ENCODE results near the gene AMMECR1.
A peak's percentile ranks its signal among the peaks of the same experiment; 100 is the strongest.
"Not testable (repeated sequence)": the region's sequence is repeated elsewhere in the genome, so short reads cannot be mapped to it uniquely, and the experiment has no call there.

AMMECR1 gene

DNA sequence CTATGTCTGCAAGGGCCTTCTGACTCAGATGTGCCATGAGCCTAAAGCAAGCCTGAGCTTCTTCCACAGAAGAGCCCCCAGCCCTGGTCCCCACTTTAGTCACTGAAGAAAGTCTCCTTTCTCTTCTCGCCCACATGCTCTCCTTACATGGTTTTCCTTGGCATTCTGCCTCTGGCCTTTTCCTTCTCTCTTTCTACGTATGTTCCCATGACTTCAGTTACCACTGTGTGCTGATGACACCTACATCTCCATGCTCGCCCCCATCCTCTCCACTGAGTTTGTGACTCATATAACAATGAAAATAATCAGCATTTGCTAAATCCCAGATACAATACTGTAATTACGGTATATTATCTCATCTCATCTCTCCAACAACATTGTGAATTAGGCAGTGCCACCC lies 149.3 kb downstream of the AMMECR1 start:
- no peak for ATAC-seq

DNA sequence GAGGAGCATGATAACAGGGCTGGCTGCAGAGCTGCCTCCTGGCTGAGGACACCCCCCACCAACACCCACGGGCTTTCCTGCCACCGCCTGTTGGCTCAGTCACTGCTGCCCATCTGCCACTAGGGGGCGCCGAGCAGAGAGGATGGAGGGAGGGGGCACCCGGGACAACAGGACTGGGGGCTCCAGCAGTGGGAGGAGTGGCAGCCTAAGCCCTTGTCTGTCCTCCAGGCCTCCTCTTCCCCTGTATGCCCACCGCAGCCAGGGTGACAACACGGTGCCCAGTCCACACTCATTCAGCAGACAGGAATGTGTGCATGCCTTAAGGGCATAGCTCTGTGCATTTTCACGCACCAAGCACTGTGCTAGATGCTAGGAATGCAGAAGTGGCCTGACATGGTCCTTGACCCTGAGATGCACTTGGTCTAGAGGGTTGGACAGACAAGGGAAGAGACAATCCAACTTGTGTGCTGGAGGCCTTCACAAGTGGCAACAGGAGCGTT lies 149.9 kb downstream of the AMMECR1 start:
- peak; percentile 58 for DNase-seq
- no peak for ATAC-seq

More for the DNA sequence above, 149.3 kb downstream of the AMMECR1 start:
- DNase-seq = no peak

DNA sequence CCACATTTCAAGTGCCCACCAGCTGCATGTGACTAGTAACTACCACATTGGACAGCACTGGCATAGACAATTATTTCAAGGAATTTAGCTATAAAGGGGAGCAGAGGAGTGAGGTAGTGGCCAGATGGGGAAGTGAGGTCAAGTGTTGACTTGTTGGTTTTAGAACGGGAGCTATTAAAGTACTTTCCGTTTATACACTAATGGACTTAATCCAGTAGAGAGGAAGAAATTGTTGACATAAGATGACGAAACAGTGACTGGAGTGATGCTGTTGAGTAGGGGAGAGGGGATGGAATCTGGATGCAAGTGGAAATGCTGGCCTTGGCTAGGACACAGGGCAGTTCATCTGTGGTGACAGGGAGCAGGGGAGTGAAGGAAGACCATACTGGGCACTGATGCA lies 154.4 kb downstream of the AMMECR1 start:
- no peak for DNase-seq
- ATAC-seq = no peak

DNA sequence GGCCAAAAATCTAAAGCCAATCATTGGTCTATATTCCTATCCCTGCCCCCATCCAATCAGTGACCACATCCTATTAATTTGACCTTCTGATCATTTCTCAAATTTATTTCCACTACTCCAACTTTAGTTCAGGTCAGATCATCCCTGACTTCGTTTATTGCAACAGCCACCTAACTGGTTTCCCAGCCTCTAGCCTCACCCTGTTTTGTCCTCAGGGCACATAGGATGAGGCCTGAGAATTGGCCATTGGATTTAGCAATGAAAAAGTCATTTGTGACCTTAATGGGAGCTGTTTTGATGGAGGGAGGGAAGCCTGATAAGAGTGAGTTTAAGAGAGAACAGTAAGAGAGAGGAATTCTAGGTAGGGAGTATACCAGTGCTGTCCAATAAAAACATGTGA lies 155.0 kb downstream of the AMMECR1 start:
- DNase-seq = no peak
- no peak for ATAC-seq

GRCh38 chrX:110162131-110162530 lies 155.8 kb downstream of the AMMECR1 start:
- ATAC-seq (no peak), DNase-seq (no peak)

GRCh38 chrX:110161361-110161686 lies 156.6 kb downstream of the AMMECR1 start:
- DNase-seq (no peak), ATAC-seq (no peak)

DNA sequence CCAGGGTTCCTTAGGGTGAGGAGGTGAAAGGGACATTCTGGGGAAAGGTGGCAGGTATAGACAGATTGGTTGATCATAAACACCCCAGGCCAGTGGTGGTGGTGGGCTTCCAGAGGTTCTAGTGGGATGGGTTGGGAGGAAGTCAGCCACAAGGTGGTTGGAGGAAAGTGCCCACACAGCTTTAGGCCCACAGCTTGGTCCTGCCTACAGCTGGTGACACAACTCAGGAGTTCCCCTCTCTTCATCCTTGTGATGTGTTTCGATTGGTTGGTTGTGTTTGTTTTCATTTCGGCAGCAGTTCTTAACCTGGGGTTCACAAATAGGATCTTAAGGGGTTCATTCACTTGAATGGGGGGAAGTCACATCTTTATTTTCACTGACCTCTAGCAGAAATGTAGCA lies 158.0 kb downstream of the AMMECR1 start:
- no peak for DNase-seq
- no peak for ATAC-seq

- no peak for ATAC-seq
Observed at GRCh38 chrX:110159235-110159634, 158.7 kb downstream of the AMMECR1 start.

GRCh38 chrX:110157444-110157843 lies 160.4 kb downstream of the AMMECR1 start:
- no peak for DNase-seq
- no peak for ATAC-seq

More at GRCh38 chrX:110159235-110159634, 158.7 kb downstream of the AMMECR1 start:
- DNase-seq = no peak

- ATAC-seq (no peak), DNase-seq (no peak)
Observed at GRCh38 chrX:110156167-110156754, 161.6 kb downstream of the AMMECR1 start.

- DNase-seq (no peak), ATAC-seq (no peak)
Observed at GRCh38 chrX:110155759-110156158, 162.1 kb downstream of the AMMECR1 start.

GRCh38 chrX:110154328-110154727 lies 163.6 kb downstream of the AMMECR1 start:
- not testable (repeated sequence) for ATAC-seq, DNase-seq

DNA sequence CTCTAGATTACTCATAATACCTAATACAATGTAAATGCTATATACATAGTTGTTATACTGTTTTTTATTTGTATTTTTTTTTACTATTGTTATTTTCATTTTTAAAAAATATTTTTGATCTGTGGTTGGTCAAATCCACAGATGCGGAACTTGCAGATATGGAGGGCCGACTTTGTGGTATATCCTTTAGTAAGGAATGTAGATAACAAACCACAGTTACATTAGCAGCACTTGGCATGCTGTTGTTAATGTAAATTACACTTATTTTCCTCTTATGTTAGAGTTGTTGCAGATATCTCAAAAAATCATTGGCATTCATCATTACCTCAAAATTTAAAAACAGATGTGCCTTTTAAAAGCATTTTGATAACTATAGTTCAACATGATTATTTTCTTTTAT lies 164.0 kb downstream of the AMMECR1 start:
- no peak for ATAC-seq
- no peak for DNase-seq

GRCh38 chrX:110153244-110153643 lies 164.6 kb downstream of the AMMECR1 start:
- ATAC-seq (no peak), DNase-seq (no peak)

GRCh38 chrX:110146521-110146920 lies 171.4 kb downstream of the AMMECR1 start:
- DNase-seq = peak; percentile 19
- ATAC-seq = peak; percentile 49

DNA sequence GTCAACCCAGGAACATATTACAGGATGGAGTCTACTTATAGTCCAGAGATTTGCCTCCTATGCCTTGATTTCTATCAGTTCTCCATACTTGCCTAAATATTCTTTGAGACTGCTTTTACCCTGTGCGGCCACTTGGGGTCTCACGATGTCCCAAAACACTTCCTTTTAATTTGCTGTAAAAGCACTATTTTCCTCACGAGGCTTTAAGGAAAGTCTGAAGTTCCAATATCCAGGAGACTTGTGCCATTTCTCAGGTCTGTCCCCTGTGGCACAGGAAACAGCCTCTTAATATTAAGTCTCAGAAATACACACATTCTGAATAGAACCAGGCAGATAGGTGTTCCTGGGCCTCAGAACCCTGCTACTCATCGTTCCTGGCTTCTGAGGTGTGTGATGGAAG lies 172.0 kb downstream of the AMMECR1 start:
- peak; percentile 14 for DNase-seq
- no peak for ATAC-seq

- ATAC-seq (no peak), DNase-seq (no peak)
Observed at GRCh38 chrX:110145311-110145710, 172.6 kb downstream of the AMMECR1 start.
